Stomach smooth muscle (tissue), 2 donors: ENCODE data around the gene TMEM52.
"Not testable (repeated sequence)": the region's sequence is repeated elsewhere in the genome, so short reads cannot be mapped to it uniquely, and the experiment has no call there.

Experiments
- H3K27ac ChIP-seq: one replicate; pipeline ENCODE4 v1.7.0; 2013; ENCODE audit warnings: mild to moderate bottlenecking, low read length, inconsistent platforms
- H3K27me3 ChIP-seq, 2 donors: one replicate each; pipeline ENCODE4 v1.7.0; 2013; ENCODE audit warnings: low read length in 2 of 2; ENCODE audit not compliant: insufficient read depth in 2 of 2, control insufficient read depth in 1 of 2
- H3K36me3 ChIP-seq, 2 donors: one replicate each; pipeline ENCODE4 v1.7.0; 2013; ENCODE audit warnings: low read length in 2 of 2; ENCODE audit not compliant: control insufficient read depth in 2 of 2, insufficient read depth in 2 of 2
- H3K4me1 ChIP-seq: one replicate; pipeline ENCODE4 v1.7.0; 2013; ENCODE audit warnings: low read length; ENCODE audit not compliant: control insufficient read depth, insufficient read depth
- H3K4me3 ChIP-seq, 2 donors: one replicate each; pipeline ENCODE4 v1.7.0; 2013; ENCODE audit warnings: low read length in 2 of 2
- H3K9ac ChIP-seq, 2 donors: one replicate each; pipeline ENCODE4 v1.7.0; 2013; ENCODE audit warnings: low read length in 2 of 2, mild to moderate bottlenecking in 1 of 2
- H3K9me3 ChIP-seq, 2 donors: one replicate each; pipeline ENCODE4 v1.7.0; 2013; ENCODE audit warnings: low read length in 2 of 2; ENCODE audit not compliant: control insufficient read depth in 2 of 2
- donor health status: healthy.
- donor health status: Pancreatic carcinoma.

The TMEM52 gene

DNA sequence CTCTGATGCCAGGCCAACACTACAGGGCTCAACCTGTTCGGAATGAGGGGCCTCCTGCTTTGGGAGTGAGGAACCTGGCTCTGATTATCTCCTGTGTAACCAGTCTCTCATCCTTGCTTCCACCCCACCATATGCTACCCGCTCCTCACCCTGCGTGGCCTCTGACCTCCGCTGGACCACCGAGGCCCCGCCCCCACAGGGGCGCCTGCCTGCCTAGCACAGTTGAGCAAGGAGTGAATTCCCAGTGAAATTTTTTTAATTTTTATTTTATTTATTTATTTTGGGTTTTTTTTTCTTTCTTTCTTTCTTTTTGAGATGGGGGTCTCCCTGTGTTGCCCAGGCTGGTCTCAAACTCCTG lies 26.3 kb downstream of the TMEM52 start:
- H3K4me1 ChIP-seq: peaks cover 38% of the 10 kb centered on the region
- no peak overlapping the region for H3K9ac ChIP-seq
- no peaks in the 10 kb centered on the region for H3K36me3 ChIP-seq
- H3K4me3 ChIP-seq: peak overlapping the region in 1 of 2 donors; percentile 78
- H3K27me3 ChIP-seq: peaks cover 14 to 25% of the 10 kb centered on the region in 2 donors
- H3K9me3 ChIP-seq: no peaks in the 10 kb centered on the region
- H3K27ac ChIP-seq: peak overlapping the region; percentile 64

- Histone ChIP-seq H3K4me1 (peaks cover 38% of the 10 kb centered on the region), H3K4me3 (peak overlapping the region; percentile 69 to 78), H3K9me3 (no peaks in the 10 kb centered on the region), H3K9ac (peak overlapping the region; percentile 60 to 75), H3K27ac (peak overlapping the region; percentile 64), H3K27me3 (peaks cover 14 to 25% of the 10 kb centered on the region in 2 donors), H3K36me3 (no peaks in the 10 kb centered on the region)
These were observed 26.9 kb downstream of the TMEM52 start for GRCh38 chr1:1892079-1892762.

DNA sequence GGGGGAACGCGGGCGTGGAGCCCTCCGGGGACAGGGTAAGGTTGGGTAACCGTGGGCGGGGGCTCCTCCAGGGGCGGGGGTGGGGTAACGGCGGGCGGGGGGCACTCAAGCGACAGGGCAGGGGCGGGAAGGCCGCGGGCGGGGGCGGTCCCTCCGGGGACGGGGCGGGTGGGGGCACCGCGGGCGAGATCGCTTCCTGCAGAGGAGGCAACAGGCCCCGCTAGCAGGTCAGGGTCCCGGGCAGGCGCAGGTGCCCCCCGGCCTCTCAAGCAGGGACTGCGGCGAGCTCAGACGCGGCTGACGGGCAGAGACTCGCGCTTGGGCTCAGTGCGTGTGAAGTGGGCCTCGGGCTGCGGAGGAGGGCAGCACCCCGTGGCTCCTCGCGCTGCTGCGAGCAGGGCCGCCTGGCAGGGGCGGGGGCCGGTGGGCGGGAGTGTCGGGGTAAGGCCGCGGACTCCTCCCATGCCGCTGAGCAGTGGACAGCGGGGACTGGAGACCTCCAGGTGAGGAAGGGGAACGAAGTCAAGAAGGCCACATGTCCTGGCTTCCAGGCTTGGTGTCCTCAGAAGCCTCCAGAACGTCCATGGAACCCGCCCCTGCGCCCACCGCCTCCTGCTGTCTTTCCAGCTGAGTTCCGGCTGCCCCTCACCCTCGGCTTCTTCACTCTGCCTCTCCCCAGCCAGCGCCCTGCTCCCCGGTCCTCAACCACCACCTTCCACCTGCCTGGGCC lies 27.6 kb downstream of the TMEM52 start:
- Histone ChIP-seq H3K27me3 (peaks cover 14 to 25% of the 10 kb centered on the region in 2 donors), H3K9me3 (no peaks in the 10 kb centered on the region), H3K4me1 (peaks cover 38% of the 10 kb centered on the region), H3K36me3 (no peaks in the 10 kb centered on the region), H3K9ac (peak overlapping the region; percentile 64 to 75), H3K27ac (peak overlapping the region; percentile 64), H3K4me3 (peak overlapping the region; percentile 69 to 81)

DNA sequence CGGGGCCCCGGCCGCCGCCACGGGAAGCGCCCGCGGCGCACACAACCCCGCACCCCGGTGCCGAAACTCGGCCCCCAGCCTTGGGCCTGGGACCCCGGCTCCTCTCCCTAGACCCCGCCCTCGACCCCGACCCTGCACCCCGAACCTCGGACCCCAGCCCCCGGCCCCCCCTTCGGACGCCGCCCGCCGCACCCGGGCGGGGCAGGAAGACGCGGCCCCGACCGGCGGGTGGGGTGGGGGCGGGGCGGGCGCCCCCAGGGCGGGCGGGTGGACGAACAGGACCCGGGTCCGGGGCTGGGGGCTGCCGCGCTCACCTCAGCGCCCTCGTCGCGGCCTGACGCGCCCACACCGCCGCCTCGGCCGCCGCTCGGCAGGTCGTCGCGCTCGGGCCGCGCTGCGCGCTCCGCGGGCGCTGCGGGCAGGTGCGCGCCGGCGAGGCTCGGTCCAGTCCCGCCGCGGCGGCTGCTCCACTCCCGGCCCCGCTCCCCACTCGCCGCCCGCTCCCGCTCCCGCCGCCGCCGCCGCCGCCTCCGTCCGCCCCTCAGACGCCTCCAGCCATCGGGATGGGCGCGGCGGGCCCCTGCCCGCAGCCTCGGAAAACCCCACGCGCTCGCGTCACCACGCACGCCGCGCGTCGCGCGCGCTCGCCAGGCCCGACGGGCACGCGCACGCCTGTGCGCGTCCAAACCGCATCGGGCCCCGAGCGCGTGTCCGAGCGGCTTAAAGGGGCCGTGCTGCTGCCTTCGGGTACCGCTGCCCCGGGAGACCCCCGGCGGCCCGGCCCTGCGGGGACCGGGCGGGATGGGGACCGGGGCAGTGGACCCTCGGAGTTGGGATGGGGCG lies 28.4 kb downstream of the TMEM52 start, which contains the start of gene GNB1:
Gene GNB1, minus strand, starts transcription at position 582 of the 843 bp plus-strand sequence. CDS start 65,634 bp downstream, outside the sequence.
- H3K4me1 ChIP-seq: peaks cover 42% of the 10 kb centered on the region
- no peaks in the 10 kb centered on the region for H3K9me3 ChIP-seq
- peaks cover 10 to 20% of the 10 kb centered on the region in 2 donors for H3K27me3 ChIP-seq
- H3K9ac ChIP-seq: peak within 1 kb of the TSS; percentile 75 to 80
- peak within 1 kb of the TSS; percentile 64 for H3K27ac ChIP-seq
- H3K36me3 ChIP-seq: no peaks in the 10 kb centered on the region
- peak within 1 kb of the TSS; percentile 79 to 81 for H3K4me3 ChIP-seq

GRCh38 chr1:1889847-1890505 lies 29.1 kb downstream of the TMEM52 start:
- H3K4me3 ChIP-seq: peak overlapping the region; percentile 79 to 81
- H3K27ac ChIP-seq: peak overlapping the region; percentile 60
- H3K4me1 ChIP-seq: peaks cover 40% of the 10 kb centered on the region
- no peaks in the 10 kb centered on the region for H3K9me3 ChIP-seq
- no peaks in the 10 kb centered on the region for H3K36me3 ChIP-seq
- peaks cover 4 to 13% of the 10 kb centered on the region in 2 donors for H3K27me3 ChIP-seq
- peak overlapping the region; percentile 58 to 80 for H3K9ac ChIP-seq

- Histone ChIP-seq H3K9ac (peak overlapping the region in 1 of 2 donors; percentile 80), H3K27ac (peak overlapping the region; percentile 60), H3K4me3 (peak overlapping the region; percentile 79 to 81), H3K36me3 (no peaks in the 10 kb centered on the region), H3K9me3 (no peaks in the 10 kb centered on the region), H3K4me1 (peaks cover 33% of the 10 kb centered on the region), H3K27me3 (peaks cover 0 to 5% of the 10 kb centered on the region in 2 donors)
These were observed 29.9 kb downstream of the TMEM52 start for GRCh38 chr1:1889090-1889750.

GRCh38 chr1:1883890-1884289 lies 35.2 kb downstream of the TMEM52 start:
- not testable (repeated sequence) for H3K36me3 ChIP-seq, H3K27ac ChIP-seq, H3K9me3 ChIP-seq, H3K27me3 ChIP-seq, H3K4me3 ChIP-seq, H3K9ac ChIP-seq
- H3K4me1 ChIP-seq: peaks cover 26% of the 10 kb centered on the region

DNA sequence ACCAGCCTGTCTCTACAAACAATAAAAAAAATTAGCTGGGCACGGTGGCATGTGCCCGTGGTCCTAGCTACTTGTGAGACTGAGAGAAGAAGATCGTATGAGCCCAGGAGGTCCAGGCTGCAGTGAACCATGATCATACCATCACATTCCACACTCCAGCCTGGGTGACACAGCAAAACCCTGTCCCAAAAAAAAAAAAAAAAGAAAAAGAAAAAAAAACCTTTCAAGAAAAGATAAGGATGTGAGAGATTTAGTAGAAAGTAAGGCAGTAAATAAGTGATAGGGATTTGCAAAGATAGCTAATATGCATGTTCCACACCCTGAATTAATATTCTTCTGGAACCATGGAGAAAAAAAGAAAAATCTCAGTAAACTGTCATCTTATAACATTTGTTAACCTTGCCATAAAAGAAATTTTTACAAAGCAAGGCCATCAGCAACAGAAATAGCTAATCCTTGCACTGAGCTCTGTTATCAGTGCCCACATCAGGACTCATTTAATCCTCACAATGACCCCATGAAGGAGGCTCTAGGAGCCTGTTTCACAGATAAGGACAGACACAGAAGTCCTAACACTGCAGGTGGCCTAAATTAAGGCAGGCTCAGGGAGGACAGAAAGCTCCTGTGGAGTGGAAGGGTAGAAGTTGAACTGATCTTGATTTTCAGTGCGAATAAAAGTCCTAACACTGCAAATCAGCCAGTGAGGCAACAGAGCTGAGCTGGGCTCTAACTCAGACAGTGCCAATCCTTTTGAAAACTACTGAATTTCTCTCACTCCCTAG lies 35.8 kb downstream of the TMEM52 start:
- H3K4me3 ChIP-seq: no peak overlapping the region
- H3K27ac ChIP-seq: no peak overlapping the region
- H3K36me3 ChIP-seq: no peaks in the 10 kb centered on the region
- H3K4me1 ChIP-seq: peaks cover 23% of the 10 kb centered on the region
- H3K27me3 ChIP-seq: no peaks in the 10 kb centered on the region
- H3K9ac ChIP-seq: no peak overlapping the region
- no peaks in the 10 kb centered on the region for H3K9me3 ChIP-seq

DNA sequence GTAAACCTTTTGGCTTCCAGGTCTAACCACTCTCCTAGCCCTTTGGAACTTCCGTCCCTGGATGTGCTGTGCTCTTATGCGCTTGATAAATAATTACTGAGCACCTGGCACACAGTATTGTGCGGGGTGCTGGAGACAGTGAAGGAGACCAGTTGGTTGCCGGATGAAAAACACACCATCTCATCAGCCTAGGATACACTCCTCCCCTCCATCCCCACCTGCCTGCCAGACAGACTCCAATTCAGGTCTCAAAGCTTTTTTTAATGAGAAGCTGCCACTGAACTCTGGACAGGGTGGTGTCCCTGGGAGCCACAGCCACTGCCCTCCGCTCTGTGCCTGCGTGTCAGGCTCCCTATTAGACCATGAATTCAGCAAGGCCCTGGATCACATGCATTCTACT lies 37.4 kb downstream of the TMEM52 start:
- Histone ChIP-seq H3K27ac (no peak overlapping the region), H3K36me3 (no peaks in the 10 kb centered on the region), H3K4me3 (no peak overlapping the region), H3K4me1 (peaks cover 25% of the 10 kb centered on the region), H3K27me3 (no peaks in the 10 kb centered on the region), H3K9me3 (no peaks in the 10 kb centered on the region), H3K9ac (no peak overlapping the region)
